OCI-LY3 (cell line): Measurements from ENCODE around the gene CREB5.

ENCODE experiments used
- EZH2phosphoT487 ChIP-seq: fragments of 200-600 bp; shearing (Covaris generic); IDR thresholded peaks from 2 replicates; pipeline ENCODE4 v1.6.1; 2018; ENCODE audit warnings: antibody characterized with exemption, mixed run types, low read depth
- TF ChIP-seq, protein P1 (sequence below): fragments of 200-600, 300-600 bp; sonication (generic); IDR thresholded peaks from 2 replicates; pipeline ENCODE4 v1.5.1; 2014; ENCODE audit warnings: antibody characterized with exemption, low read length, low read depth

DNA sequence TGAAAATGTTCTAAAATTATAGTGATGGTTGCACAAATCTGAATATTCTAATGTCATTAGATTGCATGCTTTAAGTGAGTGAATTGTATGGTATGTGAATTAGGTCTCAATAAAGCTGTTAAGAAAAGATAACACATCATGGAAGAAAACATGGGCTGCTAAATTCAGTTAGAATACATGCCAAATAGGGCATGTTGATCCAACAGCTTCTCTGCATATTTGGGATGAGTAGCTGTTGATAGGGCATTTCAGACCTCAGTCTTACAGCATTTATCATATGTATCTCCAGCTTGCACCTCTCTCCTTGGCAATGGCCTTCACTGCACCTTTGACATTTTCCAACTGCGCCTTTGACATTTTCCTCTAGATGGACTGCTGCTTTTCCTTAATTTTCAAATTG, 13.2 kb downstream of the CREB5 start:
- TF ChIP-seq, protein P1, sequence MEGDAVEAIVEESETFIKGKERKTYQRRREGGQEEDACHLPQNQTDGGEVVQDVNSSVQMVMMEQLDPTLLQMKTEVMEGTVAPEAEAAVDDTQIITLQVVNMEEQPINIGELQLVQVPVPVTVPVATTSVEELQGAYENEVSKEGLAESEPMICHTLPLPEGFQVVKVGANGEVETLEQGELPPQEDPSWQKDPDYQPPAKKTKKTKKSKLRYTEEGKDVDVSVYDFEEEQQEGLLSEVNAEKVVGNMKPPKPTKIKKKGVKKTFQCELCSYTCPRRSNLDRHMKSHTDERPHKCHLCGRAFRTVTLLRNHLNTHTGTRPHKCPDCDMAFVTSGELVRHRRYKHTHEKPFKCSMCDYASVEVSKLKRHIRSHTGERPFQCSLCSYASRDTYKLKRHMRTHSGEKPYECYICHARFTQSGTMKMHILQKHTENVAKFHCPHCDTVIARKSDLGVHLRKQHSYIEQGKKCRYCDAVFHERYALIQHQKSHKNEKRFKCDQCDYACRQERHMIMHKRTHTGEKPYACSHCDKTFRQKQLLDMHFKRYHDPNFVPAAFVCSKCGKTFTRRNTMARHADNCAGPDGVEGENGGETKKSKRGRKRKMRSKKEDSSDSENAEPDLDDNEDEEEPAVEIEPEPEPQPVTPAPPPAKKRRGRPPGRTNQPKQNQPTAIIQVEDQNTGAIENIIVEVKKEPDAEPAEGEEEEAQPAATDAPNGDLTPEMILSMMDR: no peak
- no peak for TF ChIP-seq EZH2phosphoT487
